NCI-H82 treated with DMSO at 0.1 percent for 48 hours (cell line): ENCODE results near the gene AP4M1.

ENCODE experiments used
- DNase-seq: peaks from one replicate; lab custom pipeline; 2025; ENCODE audit not compliant: unreplicated experiment; lab: John Stamatoyannopoulos, UW

The AP4M1 gene

DNA sequence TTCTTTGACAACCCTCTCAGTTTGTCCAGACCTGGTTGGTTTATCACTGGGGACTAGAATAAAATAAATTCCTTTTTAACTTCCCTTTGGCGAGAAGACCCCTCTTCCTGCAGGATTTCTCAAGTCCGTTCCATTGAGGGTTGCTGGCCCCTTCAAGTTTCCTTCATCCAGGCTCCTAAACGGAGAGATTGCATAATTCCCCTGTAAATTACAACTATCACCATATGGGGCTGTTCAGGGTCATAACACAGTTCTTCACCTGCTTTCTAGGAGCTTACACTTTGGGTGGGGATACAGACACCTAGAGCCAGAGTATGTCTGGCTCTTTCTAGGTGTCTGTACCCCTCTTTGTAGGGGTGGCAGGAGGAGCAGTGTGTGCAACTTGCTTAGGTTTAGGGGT is 15.9 kb upstream of the AP4M1 start:
- DNase-seq: no peak

DNA sequence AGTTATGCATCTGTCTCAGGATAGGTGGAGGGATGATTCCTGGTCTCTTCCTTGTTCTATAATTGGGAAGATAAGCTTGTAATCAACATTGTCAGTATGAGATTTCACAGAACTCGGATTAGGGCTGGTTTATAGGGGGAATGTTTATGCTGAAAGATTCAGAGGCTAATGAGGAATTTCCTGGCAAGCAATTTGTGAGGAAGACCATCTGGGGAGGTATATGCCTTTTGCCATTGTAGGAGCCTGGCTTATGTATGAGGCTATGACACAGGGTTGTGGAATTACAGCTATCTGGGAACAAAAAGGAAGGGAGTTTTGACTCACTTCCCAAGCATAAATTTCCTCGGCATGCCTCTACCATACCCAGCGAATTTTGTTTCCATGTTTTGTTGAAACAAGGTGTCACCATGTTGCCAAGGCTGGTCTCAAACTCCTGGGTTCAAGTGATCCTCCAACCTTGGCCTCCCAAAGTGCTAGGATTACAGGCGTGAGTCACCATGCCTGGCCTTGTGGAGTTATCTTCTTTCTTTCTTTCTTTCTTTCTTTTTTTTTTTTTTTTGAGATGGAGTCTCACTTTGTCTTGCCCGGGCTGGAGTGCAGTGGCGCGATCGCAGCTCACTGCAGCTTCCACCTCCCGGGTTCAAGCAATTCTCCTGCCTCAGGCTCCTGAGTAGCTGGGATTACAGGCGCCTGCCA is 14.2 kb upstream of the AP4M1 start:
- DNase-seq: peak; percentile 75

DNA sequence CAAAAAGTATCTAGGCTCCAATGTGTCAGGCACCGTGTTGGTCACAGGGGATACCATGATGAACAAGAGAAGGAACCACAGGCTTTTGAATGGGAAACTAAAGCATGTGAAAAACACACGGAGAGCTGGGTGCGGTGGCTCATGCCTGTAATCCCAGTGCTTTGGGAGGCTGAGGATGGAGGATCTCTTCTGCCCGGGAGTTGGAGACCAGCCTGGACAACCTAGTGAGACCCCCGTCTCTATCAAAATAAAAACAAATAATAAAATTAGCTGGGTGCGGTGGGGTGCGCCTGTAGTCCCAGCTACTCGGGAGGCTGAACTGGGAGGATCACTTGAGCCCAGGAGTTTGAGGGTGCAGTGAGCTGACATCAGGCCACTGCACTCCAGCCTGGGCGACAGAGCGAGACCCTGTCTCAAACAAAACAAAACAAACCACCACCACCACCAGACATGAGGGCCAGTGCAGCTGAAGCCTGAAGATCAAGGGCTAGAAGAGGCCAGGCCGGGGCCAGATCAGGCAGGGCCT is 13.3 kb upstream of the AP4M1 start:
- DNase-seq: no peak

DNA sequence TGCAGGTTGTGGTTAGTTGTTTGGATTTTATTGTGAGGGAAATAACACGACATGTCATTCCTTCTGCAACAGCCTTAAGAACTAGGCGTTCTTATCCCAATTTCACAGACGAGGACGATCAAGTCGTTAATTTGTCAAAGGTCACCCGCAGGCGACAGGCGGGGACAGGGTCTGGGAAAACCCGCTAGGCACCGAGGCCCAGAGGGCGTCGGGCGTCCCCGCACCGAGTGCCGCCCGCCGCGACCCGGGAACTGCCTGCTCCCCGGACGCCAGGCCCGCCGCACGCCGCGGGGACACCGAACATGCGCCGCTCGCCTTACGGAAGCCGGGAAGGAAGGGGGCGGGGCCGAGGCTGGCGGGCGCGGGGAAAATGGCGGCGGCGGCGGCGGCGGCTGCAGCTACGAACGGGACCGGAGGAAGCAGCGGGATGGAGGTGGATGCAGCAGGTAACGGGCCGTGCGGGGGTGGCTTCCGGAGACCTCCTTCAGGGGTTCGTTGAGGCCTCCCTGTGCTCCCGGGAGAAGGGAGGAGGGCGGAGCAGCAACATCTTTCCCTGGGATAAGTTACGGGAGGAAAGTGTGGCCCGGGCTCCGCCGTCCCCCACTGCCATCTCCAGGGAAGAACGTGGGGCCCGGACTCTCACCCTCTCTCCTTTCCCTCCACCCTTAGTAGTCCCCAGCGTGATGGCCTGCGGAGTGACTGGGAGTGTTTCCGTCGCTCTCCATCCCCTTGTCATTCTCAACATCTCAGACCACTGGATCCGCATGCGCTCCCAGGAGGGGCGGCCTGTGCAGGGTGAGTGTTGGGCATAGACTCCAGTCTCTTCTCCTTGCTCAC is 12.6 kb upstream of the AP4M1 start, which contains the start of gene COPS6:
TSS of gene COPS6 (plus strand) at position 349 of the 837 bp plus-strand sequence. CDS start at position 371, 22 bp downstream.
- peak; percentile 12 for DNase-seq

DNA sequence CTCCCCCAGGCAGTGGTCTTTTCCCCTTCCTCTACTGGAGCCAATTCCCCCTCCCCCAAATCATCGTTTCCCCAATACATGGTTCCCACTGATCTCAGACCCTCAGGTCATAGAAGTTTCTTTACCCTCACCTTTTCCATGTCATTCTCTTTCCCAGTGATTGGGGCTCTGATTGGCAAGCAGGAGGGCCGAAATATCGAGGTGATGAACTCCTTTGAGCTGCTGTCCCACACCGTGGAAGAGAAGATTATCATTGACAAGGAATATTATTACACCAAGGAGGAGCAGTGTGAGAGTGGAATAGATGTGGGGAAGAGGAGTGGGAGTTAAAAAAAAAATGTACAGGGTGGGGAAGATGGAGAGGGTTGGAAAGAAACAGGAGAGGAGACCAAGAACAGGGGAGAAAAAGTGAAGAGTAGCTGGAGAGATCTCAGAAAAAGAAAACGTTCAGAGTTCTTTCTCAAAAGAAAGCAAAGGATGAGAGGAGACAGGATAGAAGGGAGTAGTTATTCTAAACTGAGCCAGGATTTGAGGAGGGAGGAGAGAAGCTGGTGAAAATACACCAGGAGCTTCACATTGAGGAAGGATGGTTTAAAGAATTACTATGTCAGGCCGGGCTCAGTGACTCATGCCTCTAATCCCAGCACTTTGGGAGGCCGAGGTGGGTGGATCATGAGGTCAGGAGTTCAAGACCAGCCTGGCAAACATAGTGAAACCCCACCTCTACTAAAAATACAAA is 11.8 kb upstream of the AP4M1 start:
- DNase-seq: no peak

DNA sequence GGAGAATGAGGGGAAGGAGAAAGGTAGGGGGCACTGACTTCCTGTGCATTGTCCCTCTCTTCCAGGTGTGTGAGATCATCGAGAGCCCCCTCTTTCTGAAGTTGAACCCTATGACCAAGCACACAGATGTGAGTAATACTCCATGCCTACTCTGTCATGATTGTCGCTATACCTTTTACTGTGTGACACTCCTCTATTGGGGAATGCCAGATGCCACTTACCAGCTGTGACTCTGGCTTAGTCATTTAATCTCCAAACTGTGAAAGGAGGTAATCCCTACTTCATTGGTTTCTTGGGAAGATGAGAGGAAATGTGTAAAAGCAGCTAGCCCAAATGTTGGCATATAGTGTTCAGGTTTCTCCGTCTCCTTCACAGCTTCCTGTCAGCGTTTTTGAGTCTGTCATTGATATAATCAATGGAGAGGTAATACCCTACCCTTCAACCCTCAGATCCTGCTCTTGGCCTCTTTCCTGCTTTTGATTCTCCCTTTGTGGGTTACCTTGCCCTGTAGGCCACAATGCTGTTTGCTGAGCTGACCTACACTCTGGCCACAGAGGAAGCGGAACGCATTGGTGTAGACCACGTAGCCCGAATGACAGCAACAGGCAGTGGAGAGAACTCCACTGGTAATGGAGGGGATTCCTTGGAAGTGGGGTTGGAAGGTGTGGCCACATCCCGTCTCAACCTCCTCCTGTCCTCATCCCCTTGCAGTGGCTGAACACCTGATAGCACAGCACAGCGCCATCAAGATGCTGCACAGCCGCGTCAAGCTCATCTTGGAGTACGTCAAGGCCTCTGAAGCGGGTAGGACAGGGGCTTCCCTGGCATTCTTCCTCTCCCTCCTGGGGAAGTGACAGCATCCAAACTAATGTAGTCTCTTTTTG is 10.7 kb upstream of the AP4M1 start:
- DNase-seq: no peak

DNA sequence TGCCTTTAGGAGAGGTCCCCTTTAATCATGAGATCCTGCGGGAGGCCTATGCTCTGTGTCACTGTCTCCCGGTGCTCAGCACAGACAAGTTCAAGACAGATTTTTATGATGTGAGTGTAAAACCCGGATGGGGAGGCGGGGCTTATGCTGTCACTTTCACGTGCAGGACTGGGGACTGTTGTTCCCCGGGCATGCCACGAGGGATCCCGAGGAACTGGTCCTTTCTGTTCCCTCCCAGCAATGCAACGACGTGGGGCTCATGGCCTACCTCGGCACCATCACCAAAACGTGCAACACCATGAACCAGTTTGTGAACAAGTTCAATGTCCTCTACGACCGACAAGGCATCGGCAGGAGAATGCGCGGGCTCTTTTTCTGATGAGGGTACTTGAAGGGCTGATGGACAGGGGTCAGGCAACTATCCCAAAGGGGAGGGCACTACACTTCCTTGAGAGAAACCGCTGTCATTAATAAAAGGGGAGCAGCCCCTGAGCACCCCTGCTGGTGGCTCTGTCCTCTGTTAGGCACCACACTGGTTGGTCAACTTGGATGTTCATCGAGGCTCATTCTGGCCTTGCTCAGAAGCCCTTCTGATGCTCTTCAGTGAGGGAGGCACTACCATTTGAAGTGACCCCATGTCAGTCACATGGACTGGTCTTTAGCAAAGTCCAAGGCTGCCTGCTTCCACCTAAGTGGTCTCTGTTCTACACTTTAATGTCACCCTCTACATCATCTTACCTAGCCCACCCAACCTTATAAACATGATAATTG is 9.8 kb upstream of the AP4M1 start:
- no peak for DNase-seq

DNA sequence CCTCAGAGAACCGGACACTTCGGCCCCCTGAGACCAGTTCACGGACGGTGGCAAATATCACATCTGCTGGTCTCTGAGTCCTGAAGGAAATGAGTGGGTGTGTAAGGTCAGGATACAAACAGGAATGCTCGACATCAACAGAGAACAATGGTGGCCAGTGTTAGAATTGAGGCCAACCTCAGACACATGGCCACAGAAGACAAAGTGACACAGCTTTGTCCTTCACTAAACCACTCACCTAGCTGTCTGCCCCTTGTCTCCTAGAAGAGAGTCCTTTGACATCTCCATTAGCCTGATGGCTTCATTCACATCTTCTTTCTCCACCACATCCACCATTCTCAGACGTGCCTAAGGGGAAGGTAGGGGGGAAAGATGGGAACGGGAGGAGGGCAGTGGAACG is 8.4 kb upstream of the AP4M1 start:
- no peak for DNase-seq

DNA sequence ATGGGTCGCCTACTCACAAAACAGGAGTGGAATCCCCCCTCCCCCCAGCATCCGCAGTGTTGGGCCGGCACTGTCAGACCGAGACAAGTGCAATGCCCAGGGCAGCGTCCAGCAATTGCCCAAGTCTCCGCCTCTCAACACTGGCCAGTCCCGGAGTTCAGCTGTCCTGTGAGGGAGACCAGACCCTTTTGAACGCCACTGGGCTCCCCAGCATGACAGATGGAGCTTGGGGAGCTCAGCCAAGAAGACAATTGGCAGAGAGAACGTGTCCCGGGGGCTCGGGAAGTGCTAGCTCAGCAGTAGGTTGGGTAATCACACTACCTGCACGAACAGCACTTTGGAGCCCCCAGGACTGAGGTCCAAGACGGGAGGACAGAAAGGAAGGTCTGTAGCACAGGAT is 7.9 kb upstream of the AP4M1 start:
- DNase-seq: no peak

DNA sequence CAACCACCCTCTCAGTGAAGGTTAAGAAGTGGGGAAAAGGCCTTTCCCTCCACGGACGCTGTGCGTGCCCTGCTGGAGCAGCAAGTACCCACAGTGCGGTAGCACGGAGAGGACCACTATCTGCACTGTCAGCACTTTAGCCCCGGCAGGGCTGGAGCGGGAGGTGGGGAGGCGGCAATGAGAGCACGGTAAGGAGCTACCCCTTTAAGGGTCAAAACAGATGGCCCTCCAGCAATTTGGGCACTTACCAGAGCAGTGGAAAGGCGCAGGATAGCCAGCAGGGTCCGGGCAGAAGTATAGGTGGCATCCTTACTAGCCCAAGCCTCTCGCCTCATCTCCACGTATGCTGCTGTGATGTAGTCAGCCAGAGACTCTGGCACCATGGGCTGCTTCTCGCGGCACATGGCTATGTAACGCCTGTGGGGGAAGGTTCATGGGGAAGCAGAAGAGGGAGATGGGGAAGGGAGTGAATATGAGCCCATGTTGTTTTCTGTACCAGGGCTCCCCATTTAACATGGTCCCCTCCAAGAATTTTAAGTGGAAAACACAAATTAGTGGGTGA is 7.4 kb upstream of the AP4M1 start:
- DNase-seq: no peak

DNA sequence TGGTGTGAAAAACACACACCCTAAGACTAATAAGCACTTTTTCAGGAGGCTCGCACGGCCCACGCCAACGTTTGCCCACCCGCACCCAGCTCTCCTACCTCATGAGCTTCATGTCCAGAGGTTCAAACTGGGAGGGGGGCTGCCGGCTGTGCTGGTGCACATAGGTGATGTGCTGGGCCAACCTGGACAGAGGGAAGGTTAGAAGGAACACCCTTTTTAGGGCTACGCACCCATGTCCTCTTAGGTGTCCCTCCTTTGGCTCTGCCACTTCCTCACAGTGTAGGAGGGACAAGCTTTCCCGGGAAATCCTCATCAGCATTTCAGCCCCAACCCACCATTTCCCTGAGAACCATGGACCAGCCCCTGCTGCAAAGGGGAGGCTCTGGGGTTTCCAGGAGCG is 6.2 kb upstream of the AP4M1 start:
- no peak for DNase-seq

DNA sequence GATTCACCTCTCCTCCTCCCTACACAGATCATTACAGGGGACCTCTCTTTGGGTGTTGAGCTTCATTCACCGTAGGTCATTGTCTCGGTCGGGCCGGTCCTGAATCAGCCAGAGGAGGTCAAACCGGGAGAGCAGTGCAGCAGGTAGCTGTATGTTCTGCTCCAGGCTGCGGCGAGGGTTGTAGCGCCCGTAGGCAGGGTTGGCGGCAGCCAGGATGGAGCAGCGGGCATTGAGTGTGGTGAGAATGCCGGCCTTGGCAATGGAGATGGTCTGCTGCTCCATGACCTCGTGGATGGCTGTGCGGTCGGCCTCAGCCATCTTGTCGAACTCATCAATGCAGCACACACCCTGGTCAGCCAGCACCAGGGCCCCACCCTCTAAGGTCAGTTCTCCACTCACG is 5.7 kb upstream of the AP4M1 start:
- no peak for DNase-seq

DNA sequence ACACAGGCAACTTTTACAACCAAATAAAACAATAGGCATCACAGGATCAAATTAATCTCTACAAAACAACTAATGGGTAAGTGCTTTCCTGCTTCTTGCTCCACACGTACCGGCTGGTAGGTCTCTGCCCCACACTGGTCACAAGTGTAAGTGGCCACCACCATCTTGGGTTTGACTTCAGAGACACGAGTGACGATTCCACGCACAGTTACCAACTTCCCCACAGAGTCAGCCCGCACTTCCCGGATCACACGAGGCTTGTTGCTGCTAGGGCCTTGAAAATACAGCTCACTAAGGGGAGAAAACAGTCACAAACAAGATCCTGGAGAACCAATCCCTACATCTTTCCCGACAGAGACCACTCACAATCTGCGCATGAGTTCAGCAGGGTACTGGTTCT is 2.5 kb upstream of the AP4M1 start:
- DNase-seq: no peak

DNA sequence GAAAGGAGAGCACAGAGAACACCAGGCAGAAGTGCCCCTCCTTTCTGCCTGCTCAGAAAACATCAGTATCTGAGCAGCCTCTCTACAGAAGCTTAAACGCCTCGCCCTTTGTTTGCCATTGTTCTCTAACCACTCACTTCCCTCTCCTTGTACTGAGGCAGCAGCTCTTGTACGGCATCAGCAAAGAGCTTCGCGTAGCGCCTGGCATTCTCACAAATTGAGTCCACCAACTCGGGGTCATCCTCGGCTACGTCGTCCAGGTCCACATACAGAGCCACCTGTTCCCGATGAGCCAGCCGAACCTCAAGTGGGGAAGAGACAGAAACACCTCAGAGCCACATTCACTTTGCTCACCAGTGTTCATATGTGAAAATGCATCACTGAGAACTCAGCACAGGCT is 2.0 kb upstream of the AP4M1 start:
- DNase-seq: no peak

DNA sequence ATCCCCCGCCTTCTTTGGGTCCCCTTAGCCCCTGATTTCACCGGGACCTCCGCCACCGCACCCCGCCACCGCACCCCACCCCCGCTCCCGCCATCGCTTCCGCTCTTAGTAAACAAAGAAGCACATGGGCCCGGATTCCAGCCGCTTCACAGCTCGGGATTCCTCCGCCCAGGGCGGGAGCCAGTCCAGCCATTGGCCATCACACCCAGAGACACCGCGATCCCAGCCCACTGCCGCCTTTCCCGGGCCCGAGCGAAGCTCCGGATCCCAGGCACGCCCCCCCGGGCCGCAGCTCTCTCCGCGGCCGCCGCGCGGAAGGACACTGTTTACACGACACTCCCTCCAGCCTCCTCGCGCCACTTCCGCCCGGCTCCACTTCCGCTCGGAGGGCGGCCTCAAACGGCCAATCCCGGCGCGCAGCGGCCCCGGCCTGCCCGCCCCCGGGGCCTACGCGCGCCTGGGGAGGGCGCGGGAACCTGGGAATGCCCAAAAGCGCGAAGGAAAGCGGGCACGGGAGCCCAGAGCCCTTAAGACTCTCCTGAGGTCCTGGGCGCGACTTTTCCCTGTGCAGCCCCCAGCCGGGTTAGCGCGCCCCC is 925 bp upstream of the AP4M1 start:
- DNase-seq: peak; percentile 63

DNA sequence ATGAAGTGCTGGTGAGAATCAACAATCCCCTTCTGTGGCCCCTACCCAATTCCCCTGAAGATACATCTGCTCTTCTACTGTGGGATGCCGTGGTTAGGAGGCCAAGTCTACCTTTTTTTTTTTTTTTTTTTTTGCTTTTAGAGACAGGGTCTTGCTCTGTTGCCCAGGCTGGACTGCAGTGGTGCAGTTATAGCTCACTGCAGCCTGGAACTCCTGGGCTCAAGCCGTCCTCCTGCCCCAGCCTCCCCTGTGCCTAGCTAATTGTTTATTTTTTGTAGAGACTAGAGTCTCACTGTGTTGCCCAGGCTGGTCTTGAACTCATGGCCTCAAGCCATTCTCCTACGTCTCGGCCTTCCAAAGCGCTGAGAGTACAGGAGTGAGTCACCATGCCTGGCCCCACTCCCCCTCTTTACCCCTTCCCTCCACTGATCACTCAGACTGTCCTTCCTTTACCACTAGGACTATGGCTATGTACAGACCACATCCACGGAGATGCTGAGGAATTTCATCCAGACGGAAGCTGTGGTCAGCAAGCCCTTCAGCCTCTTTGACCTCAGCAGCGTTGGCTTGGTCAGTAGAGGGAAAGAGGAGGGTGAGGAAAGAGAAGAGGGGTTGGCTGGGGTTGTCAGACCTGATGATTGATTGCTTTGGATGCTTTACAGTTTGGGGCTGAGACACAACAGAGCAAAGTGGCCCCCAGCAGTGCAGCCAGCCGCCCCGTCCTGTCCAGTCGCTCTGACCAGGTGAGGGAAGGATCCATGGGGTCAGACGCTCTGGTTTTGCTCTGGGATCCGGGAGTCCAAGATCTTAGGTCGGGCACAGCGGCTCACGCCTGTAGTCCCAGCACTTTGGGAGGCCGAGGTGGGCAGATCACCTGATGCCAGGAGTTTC is 1.8 kb downstream of the AP4M1 start:
- no peak for DNase-seq

DNA sequence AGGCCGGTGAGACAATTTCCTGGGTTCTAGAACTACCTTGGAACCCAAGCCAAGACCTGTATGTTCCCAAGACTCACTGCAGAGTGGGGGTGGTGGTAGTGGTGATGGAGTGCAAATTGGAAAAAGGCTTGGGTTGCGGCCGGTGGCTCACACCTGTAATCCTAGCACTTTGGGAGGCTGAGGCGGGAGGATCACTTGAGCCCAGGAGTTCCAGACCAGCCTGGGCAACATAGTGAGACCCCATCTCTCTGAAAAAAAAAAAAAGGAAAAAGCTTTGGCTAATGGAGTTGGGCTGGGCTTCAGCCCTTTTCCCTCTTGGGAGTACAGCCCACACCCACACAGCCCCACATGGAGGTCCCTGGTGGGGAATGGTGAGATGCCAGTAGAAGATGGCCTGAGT is 4.1 kb downstream of the AP4M1 start:
- no peak for DNase-seq

DNA sequence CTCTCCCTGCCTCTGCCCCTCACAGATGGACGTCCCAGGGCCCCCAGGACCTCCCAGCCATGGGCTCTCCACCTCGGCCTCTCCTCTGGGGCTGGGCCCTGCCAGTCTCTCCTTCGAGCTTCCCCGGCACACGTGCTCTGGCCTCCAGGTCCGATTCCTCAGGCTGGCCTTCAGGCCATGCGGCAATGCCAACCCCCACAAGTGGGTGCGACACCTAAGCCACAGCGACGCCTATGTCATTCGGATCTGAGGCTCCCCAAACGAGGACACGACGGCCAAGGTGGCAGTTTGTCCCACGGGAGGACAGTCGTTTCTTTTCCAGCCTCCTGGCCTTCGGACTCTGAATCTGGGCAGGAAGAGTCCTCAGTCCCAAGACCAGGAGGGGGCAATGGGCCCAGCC is 5.2 kb downstream of the AP4M1 start:
- no peak for DNase-seq
